ENCODE results near the gene PDE1A.

- TF ChIP-seq, protein P1, sequence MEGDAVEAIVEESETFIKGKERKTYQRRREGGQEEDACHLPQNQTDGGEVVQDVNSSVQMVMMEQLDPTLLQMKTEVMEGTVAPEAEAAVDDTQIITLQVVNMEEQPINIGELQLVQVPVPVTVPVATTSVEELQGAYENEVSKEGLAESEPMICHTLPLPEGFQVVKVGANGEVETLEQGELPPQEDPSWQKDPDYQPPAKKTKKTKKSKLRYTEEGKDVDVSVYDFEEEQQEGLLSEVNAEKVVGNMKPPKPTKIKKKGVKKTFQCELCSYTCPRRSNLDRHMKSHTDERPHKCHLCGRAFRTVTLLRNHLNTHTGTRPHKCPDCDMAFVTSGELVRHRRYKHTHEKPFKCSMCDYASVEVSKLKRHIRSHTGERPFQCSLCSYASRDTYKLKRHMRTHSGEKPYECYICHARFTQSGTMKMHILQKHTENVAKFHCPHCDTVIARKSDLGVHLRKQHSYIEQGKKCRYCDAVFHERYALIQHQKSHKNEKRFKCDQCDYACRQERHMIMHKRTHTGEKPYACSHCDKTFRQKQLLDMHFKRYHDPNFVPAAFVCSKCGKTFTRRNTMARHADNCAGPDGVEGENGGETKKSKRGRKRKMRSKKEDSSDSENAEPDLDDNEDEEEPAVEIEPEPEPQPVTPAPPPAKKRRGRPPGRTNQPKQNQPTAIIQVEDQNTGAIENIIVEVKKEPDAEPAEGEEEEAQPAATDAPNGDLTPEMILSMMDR (IDR thresholded peaks at IDR 0.05): no peak
- TF ChIP-seq POLR2AphosphoS5 (IDR thresholded peaks at IDR 0.05): no peak
- TF ChIP-seq POLR2A (IDR thresholded peaks at IDR 0.05): no peak
- no peak for TF ChIP-seq EP300 (IDR thresholded peaks at IDR 0.05)
These were observed 184.2 kb downstream of the PDE1A start for GRCh38 chr2:182242609-182243008.

All from stomach (tissue), 4 donors.